Keratinocyte (primary cell): ENCODE results near the gene GYPA.

Experiments
- EZH2 ChIP-seq: IDR thresholded peaks from one replicate; pipeline ENCODE4 v1.6.1; 2012; ENCODE audit warnings: inconsistent platforms, mild to moderate bottlenecking, low read length, moderate library complexity
- TF ChIP-seq, protein P1 (sequence below), 3 experiments: IDR thresholded peaks in 1 of 3; conservative IDR thresholded peaks in 1 of 3; optimal IDR thresholded peaks in 1 of 3; 2 replicates in 2 of 3; 3 replicates in 1 of 3; pipeline versions ENCODE3 to v1.5.1; 2011; ENCODE audit warnings: low read length in 3 of 3, mild to moderate bottlenecking in 3 of 3, moderate library complexity in 2 of 3, control low read depth in 1 of 3, inconsistent platforms in 1 of 3; ENCODE audit not compliant: insufficient read depth in 2 of 3; ENCODE audit errors: extremely low read depth in 1 of 3

DNA sequence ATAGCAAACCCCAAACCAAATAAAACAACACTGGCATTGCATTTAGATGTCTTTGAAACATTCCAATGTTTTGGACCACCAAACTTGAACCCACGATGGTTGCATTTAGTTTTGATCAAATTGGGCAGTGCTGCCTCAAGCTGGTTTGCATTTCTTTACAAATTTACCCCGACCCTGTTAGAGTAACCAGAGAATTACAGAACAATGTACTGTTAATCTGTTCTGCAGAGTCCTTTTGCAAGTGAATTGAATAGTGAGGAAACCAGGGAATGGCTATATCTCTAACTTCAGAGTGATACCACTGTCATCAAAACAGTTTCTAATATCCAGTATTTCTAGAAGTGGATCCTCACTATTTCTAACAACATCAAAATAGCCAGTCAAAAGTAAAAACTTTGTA is 49.5 kb upstream of the GYPA start:
- TF ChIP-seq, protein P1, sequence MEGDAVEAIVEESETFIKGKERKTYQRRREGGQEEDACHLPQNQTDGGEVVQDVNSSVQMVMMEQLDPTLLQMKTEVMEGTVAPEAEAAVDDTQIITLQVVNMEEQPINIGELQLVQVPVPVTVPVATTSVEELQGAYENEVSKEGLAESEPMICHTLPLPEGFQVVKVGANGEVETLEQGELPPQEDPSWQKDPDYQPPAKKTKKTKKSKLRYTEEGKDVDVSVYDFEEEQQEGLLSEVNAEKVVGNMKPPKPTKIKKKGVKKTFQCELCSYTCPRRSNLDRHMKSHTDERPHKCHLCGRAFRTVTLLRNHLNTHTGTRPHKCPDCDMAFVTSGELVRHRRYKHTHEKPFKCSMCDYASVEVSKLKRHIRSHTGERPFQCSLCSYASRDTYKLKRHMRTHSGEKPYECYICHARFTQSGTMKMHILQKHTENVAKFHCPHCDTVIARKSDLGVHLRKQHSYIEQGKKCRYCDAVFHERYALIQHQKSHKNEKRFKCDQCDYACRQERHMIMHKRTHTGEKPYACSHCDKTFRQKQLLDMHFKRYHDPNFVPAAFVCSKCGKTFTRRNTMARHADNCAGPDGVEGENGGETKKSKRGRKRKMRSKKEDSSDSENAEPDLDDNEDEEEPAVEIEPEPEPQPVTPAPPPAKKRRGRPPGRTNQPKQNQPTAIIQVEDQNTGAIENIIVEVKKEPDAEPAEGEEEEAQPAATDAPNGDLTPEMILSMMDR (optimal IDR thresholded peaks at IDR 0.05 in 1 of 3, IDR thresholded peaks at IDR 0.05 in 1 of 3, conservative IDR thresholded peaks at IDR 0.05 in 1 of 3; ENCODE audit: extremely low read depth in 1 of 3, insufficient read depth in 2 of 3, low read length in 3 of 3) = no peak
- TF ChIP-seq EZH2 = no peak
